GM20000 (cell line): ENCODE data around the gene FBXL4.

Experiments used
- DNase-seq: peaks from one replicate; pipeline ENCODE4 v3.0.0; 2012; ENCODE audit warnings: low spot score
- TF ChIP-seq, protein P1 (sequence below): IDR thresholded peaks from 2 replicates; pipeline ENCODE4 v1.5.1; 2012; ENCODE audit warnings: mild to moderate bottlenecking, control low read depth; ENCODE audit errors: extremely low read depth, missing control alignments

The FBXL4 gene

DNA sequence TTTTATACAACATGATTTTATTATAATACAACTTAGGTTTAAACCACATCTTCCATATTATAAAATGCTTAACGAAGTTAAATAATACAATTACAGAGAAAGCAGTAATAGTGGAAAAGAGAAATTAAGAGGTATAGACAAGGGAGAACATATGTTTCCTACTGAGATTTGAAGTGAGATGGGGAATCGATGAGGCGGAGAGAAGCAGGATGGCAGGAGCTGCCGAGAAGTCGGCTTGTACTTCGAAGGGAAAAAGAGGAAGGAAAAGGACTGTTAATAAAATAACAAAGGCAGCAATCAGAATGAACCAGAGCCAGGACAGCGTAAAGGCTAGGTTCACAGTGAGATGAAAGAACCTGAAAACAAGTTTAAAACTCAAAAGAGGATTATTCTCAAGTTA lies 15.4 kb downstream of the FBXL4 start:
- TF ChIP-seq, protein P1, sequence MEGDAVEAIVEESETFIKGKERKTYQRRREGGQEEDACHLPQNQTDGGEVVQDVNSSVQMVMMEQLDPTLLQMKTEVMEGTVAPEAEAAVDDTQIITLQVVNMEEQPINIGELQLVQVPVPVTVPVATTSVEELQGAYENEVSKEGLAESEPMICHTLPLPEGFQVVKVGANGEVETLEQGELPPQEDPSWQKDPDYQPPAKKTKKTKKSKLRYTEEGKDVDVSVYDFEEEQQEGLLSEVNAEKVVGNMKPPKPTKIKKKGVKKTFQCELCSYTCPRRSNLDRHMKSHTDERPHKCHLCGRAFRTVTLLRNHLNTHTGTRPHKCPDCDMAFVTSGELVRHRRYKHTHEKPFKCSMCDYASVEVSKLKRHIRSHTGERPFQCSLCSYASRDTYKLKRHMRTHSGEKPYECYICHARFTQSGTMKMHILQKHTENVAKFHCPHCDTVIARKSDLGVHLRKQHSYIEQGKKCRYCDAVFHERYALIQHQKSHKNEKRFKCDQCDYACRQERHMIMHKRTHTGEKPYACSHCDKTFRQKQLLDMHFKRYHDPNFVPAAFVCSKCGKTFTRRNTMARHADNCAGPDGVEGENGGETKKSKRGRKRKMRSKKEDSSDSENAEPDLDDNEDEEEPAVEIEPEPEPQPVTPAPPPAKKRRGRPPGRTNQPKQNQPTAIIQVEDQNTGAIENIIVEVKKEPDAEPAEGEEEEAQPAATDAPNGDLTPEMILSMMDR = no peak
- no peak for DNase-seq

DNA sequence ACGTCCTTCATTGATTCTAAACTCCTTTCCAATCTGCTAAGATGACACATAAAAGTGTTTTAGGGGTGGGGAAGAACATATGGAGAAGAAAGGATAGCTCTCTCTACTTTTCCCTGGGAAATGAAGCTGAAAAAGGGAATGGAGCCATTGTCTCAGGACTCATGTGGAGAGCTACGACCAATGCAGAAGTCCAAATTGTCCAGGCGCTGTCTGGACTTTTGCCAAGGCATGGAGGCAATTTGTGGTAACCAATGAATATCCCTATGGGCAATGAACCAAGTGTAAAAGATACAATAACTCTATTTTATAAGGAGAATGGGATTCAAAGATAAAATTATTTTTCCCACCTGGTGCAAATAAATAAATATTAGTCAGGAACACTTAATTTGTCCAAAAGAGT lies 16.1 kb downstream of the FBXL4 start:
- TF ChIP-seq, protein P1 = no peak
- no peak for DNase-seq

DNA sequence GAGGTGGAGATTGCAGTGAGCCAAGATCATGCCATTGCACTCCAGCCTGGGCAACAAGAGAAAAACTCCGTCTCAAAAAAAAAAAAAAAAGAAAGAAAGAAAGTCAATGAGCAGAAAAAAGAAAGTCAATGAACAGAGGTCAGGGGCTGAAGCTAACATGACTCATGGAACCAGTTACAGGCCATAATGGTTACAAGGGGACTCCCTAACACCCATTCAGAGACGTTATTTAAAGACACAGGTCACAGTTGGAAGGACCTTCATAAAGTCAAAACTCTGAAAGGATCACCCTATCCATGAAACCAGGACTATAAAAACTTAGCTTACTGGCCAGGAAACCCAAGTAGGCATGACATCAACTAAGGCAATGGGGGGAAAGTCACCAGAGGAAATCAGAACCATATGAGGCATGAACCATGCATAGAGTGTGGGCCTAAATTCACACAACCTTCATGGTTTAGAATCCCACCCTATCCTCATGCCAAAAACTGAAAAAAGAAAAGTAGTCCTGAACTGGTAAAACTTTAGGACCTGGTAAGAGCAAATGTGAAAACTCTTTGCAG lies 18.2 kb downstream of the FBXL4 start:
- TF ChIP-seq, protein P1 = no peak
- DNase-seq = no peak

DNA sequence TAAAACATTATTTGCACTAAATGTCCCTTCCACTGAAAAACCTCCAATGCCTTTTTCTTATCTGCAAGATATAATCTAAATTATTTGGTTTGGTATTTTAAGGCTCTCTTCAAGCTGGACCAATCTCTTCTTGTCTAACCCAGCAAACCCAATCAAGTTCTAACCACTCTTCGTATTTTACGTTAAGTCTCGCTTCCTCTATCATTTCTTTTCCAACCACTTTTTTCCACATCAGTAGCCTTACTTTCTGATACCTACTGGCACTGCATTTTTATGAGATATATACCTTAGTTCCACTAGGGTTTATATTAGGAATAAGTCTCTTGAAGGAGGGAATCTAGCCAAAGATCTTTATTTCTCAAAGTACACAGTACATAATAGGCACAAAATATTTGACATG lies 19.1 kb downstream of the FBXL4 start:
- TF ChIP-seq, protein P1 = no peak
- DNase-seq = no peak

DNA sequence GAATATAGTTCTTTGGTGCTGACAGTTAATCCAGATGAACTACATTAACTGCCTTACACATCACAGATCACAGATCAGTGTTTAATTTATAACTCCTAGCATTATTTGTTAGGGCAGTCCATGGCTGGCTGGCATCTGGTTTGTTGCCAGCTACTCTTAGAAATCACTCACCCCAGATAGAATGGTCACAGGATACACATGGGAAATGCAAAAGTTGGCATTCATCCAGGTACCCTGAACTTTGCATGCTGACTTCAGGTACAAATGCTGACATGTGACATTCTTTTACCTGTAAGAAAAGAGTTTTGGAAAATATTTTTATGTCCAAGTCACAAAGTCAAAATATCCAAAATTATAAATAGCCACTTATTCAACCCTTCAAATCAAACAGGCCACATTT lies 20.2 kb downstream of the FBXL4 start:
- TF ChIP-seq, protein P1 = no peak
- DNase-seq = no peak

DNA sequence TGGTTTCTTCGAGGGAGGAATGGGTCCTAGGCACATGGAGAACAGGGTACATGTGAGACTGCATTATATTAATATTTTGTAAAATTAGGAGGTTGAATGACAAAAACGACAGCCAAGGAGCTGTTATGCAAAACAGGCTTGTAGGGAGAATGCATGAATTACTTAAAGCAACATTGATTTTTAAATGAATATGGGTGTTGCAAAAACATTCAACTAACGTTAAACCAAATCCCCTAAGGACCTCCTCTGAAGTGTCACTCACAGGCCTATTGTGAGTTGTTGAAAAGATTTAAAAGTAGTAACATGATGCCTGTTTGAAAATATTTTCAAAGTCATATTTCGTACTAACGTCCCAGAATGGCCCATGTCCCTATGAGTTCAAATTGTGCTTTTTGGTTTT lies 21.9 kb downstream of the FBXL4 start:
- TF ChIP-seq, protein P1 = no peak
- DNase-seq = no peak

DNA sequence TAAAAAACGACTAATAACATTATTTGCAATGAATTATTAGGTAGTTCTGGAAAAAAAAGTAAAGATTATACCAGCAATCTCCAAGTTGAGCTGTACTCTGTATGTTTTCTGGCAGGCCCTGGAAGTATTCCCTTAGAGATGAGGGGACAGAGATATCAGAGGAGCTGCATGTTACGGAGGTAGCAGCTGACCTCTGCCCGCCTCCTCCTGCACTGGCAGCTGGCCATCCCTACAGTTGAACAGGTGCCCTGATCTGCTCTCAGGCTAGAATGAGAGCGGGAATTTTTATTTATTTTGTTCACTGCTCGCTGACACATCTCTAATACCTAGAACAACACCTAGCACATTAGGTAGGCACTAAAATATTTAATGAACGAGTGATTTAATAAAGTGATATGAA lies 23.1 kb downstream of the FBXL4 start:
- DNase-seq = no peak
- TF ChIP-seq, protein P1 = no peak
